PC-9 (cell line): ENCODE results near the gene ZNF319. TPM values are rescaled to one million over a fixed set of nuclear protein-coding genes. Genes with fewer than 3 reads are reported as not detected.

ENCODE experiments used
- BruUV-seq: library from RNA; stranded (reverse); fragments of 400-500 nt; replicated peaks from 2 replicates; lab custom pipeline; 2021; lab: Mats Ljungman, UMichigan
- CTCF ChIA-PET: fragments of 300-600 bp; sonication (Branson Sonifier 250); formaldehyde crosslinking; loops from one replicate; lab custom pipeline; 2022; ENCODE audit warnings: antibody characterized with exemption; lab: Charles Lee
- POLR2A ChIA-PET: fragments of 300-600 bp; sonication (Branson Sonifier 250); formaldehyde crosslinking; loops from one replicate; lab custom pipeline; 2022; ENCODE audit warnings: antibody characterized with exemption; ENCODE audit not compliant: unreplicated experiment; lab: Charles Lee
- DNase-seq, 2 experiments: peaks; one replicate each; pipeline versions ENCODE4 v3.0.0 to v3.0.0-alpha.2; 2015 to 2022; ENCODE audit warnings: mixed read lengths in 1 of 2
- H2AFZ ChIP-seq: fragments of 200-600 bp; sonication (generic); 2 replicates; pipeline ENCODE4 v1.8.1; 2017; ENCODE audit warnings: antibody characterized with exemption
- H3F3A ChIP-seq: fragments of 200-600 bp; sonication (generic); 2 replicates; pipeline ENCODE4 v1.8.1; 2017; ENCODE audit warnings: antibody characterized with exemption, mild to moderate bottlenecking, low read depth; ENCODE audit not compliant: insufficient read depth
- H3K27ac ChIP-seq: fragments of 200-600 bp; sonication (generic); 2 replicates; pipeline ENCODE4 v1.6.1; 2016; ENCODE audit warnings: mixed run types
- H3K27me3 ChIP-seq: fragments of 200-600 bp; sonication (generic); 2 replicates; pipeline ENCODE4 v1.6.1; 2016; ENCODE audit warnings: low read depth, mixed run types; ENCODE audit not compliant: insufficient read depth
- H3K36me3 ChIP-seq: fragments of 200-600 bp; sonication (generic); 2 replicates; pipeline ENCODE4 v1.6.1; 2016; ENCODE audit warnings: low read depth, mixed run types
- H3K4me1 ChIP-seq: fragments of 200-600 bp; sonication (generic); replicated peaks from 2 replicates; pipeline ENCODE4 v1.6.1; 2016; ENCODE audit warnings: mixed run types; ENCODE audit not compliant: insufficient read depth
- H3K4me2 ChIP-seq: fragments of 200-600 bp; sonication (generic); 2 replicates; pipeline ENCODE4 v1.6.1; 2017; ENCODE audit warnings: mixed run types
- H3K4me3 ChIP-seq: fragments of 200-600 bp; sonication (generic); 2 replicates; pipeline ENCODE4 v1.6.1; 2016; ENCODE audit warnings: mixed run types
- H3K79me2 ChIP-seq: fragments of 200-600 bp; sonication (generic); 2 replicates; pipeline ENCODE4 v1.6.1; 2017; ENCODE audit warnings: low read depth, mixed run types
- H3K9me2 ChIP-seq: fragments of 200-600 bp; sonication (generic); 2 replicates; pipeline ENCODE4 v1.8.1; 2017; ENCODE audit warnings: mild to moderate bottlenecking; ENCODE audit not compliant: insufficient read depth
- H3K9me3 ChIP-seq: fragments of 200-600 bp; sonication (generic); 2 replicates; pipeline ENCODE4 v1.8.1; 2016; ENCODE audit warnings: low read depth; ENCODE audit not compliant: insufficient read depth
- H4K20me1 ChIP-seq: fragments of 200-600 bp; sonication (generic); 2 replicates; pipeline ENCODE4 v1.8.1; 2017; ENCODE audit not compliant: insufficient read depth
- EZH2 ChIP-seq: fragments of 200-600 bp; sonication (generic); IDR thresholded peaks from 2 replicates; pipeline ENCODE4 v1.8.0; 2017; ENCODE audit warnings: antibody characterized with exemption, low read depth
- intact Hi-C: fragments of 100-400 bp; cut with micrococcal nuclease; formaldehyde crosslinking; loops from one replicate; pipeline ENCODE4 v1.10.0; 2022; ENCODE audit not compliant: unreplicated experiment
- total RNA-seq: library from RNA; stranded (reverse); gene quantifications from 2 replicates; pipeline ENCODE4 v1.2.3, GENCODE V29; 2021
- TF ChIP-seq, protein P1 (sequence below): fragments of 200-600 bp; sonication (generic); conservative IDR thresholded peaks from 2 replicates; pipeline ENCODE4 v1.6.1; 2017; ENCODE audit warnings: mixed run types, antibody characterized with exemption, mild to moderate bottlenecking, moderate library complexity

Gene ZNF319
- total RNA-seq, 1 experiment from 2014 or later, result 11.0 TPM

DNA sequence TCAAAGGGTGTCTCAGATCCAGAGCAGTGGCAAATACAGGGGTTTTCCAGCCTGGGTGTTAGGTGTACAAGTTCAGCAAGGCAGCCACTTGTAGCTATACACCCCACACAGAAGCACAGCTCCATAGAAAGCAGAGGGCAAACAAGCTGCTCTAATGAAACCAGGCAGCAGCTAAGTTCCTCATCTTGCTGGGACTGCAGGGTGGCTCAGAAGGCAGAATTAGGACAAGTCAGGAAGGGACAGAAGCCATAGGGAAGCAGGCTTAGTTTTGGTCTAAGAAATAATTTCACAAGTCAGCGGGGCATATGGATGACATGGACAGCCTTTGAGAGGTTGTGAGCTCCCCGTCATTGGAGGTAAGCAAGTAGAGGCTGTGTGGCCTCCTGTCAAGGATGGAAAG lies 53.2 kb downstream of the ZNF319 start:
- Histone ChIP-seq H3K27ac (no peak overlapping the region), H4K20me1 (no peaks in the 10 kb centered on the region), H3K36me3 (no peaks in the 10 kb centered on the region), H3K27me3 (no peaks in the 10 kb centered on the region), H3K79me2 (no peaks in the 10 kb centered on the region), H3K4me2 (no peak overlapping the region), H3K4me1 (no peaks in the 10 kb centered on the region), H3K9me2 (no peaks in the 10 kb centered on the region), H3F3A (peaks cover 11% of the 10 kb centered on the region; the same call in 1 of the 2 replicates), H3K4me3 (no peak overlapping the region), H2AFZ (no peak overlapping the region), H3K9me3 (no peaks in the 10 kb centered on the region)
- ChIA-PET CTCF (no interaction called here), POLR2A (no interaction called here)
- no peak for TF ChIP-seq EZH2
- TF ChIP-seq, protein P1, sequence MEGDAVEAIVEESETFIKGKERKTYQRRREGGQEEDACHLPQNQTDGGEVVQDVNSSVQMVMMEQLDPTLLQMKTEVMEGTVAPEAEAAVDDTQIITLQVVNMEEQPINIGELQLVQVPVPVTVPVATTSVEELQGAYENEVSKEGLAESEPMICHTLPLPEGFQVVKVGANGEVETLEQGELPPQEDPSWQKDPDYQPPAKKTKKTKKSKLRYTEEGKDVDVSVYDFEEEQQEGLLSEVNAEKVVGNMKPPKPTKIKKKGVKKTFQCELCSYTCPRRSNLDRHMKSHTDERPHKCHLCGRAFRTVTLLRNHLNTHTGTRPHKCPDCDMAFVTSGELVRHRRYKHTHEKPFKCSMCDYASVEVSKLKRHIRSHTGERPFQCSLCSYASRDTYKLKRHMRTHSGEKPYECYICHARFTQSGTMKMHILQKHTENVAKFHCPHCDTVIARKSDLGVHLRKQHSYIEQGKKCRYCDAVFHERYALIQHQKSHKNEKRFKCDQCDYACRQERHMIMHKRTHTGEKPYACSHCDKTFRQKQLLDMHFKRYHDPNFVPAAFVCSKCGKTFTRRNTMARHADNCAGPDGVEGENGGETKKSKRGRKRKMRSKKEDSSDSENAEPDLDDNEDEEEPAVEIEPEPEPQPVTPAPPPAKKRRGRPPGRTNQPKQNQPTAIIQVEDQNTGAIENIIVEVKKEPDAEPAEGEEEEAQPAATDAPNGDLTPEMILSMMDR, result no peak
- intact Hi-C loops, result no loop called here
- DNase-seq, result no peak
- BruUV-seq, result no TSS peak

DNA sequence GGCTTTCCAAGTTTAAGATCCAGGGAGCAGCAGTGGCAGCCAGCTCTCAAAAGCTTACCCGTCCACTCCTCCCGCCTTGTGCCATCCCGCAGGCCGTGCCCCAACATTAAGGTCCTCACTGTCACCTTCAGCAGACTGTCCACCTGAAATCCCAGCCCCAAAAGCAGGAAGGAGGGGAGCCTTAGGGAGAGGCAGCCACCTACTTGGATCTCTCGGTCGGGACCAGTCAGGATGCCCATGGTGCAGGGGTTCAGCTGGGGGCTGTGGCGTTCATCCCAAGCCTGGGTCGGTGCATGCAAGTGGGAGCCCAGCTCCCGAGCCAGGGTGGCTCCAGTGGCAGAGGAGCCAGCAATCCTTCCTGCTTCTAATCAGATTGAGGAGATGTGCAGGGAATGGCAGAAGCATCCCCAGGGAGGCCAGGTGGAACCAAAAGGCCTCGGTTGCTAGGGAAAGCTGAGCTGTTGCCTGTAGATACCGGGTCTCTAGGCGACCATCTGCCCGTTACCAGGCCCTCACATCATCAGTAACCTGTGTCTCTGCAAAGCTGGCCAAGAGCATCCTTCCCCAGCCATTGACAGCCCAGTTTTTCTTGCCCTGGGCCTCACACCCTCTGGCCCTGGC lies 54.2 kb downstream of the ZNF319 start:
- ChIA-PET POLR2A (no interaction called here), CTCF (no interaction called here)
- DNase-seq, result no peak
- intact Hi-C loops, result no loop called here
- Histone ChIP-seq H3K79me2 (no peaks in the 10 kb centered on the region), H3K4me2 (no peak overlapping the region), H3K9me2 (no peaks in the 10 kb centered on the region), H3K4me3 (no peak overlapping the region), H3F3A (peaks cover 14% of the 10 kb centered on the region; the same call in 1 of the 2 replicates), H4K20me1 (no peaks in the 10 kb centered on the region), H3K27ac (no peak overlapping the region), H3K9me3 (no peaks in the 10 kb centered on the region), H3K4me1 (peaks cover 3% of the 10 kb centered on the region; the same call in 1 of the 2 replicates), H3K27me3 (no peaks in the 10 kb centered on the region), H2AFZ (no peak overlapping the region), H3K36me3 (no peaks in the 10 kb centered on the region)
- BruUV-seq, result no TSS peak
- TF ChIP-seq, protein P1, result no peak
- TF ChIP-seq EZH2, result no peak

DNA sequence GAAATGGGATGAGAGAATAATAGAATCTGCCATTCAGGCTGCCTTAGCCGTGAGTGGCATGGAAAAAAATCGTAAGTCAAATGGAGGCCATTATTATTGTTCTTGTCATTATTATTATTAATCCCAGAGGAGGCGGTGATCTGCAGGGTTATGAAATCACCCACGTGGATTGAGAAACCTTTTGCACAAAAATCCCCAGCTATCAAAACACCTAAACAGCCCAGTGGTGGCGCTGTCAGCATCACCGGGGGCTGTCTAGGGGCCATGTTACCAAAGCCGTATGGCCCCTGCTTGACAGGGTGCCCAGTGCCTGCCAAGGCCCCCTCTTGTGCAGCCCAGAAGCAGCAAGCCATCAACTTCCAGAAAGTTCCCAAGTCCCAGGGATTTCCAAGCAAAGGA lies 54.7 kb downstream of the ZNF319 start:
- ChIA-PET POLR2A (no interaction called here), CTCF (no interaction called here)
- Histone ChIP-seq H3K27me3 (no peaks in the 10 kb centered on the region), H3K9me3 (no peaks in the 10 kb centered on the region), H3K27ac (no peak overlapping the region), H3K79me2 (no peaks in the 10 kb centered on the region), H3K36me3 (no peaks in the 10 kb centered on the region), H3K4me2 (no peak overlapping the region), H2AFZ (no peak overlapping the region), H3K4me1 (peaks cover 8% of the 10 kb centered on the region; the same call in 1 of the 2 replicates), H3K9me2 (no peaks in the 10 kb centered on the region), H3K4me3 (no peak overlapping the region), H4K20me1 (no peaks in the 10 kb centered on the region), H3F3A (peaks cover 11% of the 10 kb centered on the region; the same call in 1 of the 2 replicates)
- intact Hi-C loops, result no loop called here
- TF ChIP-seq, protein P1, result no peak; the same call in 1 of the 2 replicates
- no peak for TF ChIP-seq EZH2
- DNase-seq, result no peak
- BruUV-seq, result no TSS peak
